HepG2 (cell line): ENCODE data around the gene POMT1. TPM values are rescaled to one million over a fixed set of nuclear protein-coding genes. Genes with fewer than 3 reads are reported as not detected.

Experiments
- ATF7 ChIP-seq, 2 experiments: fragments of 450-650 bp in 1 of 2; sonication (generic) in 1 of 2; formaldehyde crosslinking in 1 of 2; IDR thresholded peaks; 2 replicates each; pipeline versions ENCODE4 v1.4.0 to v1.6.1; 2016 to 2020; ENCODE audit warnings: antibody characterized with exemption in 1 of 2, mild to moderate bottlenecking in 1 of 2, missing genetic modification reagents in 1 of 2
- CBX1 ChIP-seq: IDR thresholded peaks from one replicate; pipeline ENCODE4 v1.6.1; 2016; ENCODE audit warnings: antibody characterized with exemption, low read depth
- CEBPB ChIP-seq: IDR thresholded peaks from 2 replicates; pipeline ENCODE4 v1.6.1; 2011; ENCODE audit warnings: low read depth, low read length, improper control_type of control experiment, borderline replicate concordance
- CHD2 ChIP-seq: IDR thresholded peaks from 2 replicates; pipeline ENCODE4 v1.6.1; 2011; ENCODE audit warnings: low read depth, low read length, improper control_type of control experiment
- KAT2B ChIP-seq: fragments of 150-350 bp; IDR thresholded peaks from 2 replicates; pipeline ENCODE4 v1.6.1; 2014; ENCODE audit warnings: low read depth, low read length, borderline replicate concordance
- MBNL3 ChIP-seq: fragments of 250-450 bp; sonication (Bioruptor Pico); conservative IDR thresholded peaks from 2 replicates; pipeline ENCODE4 v1.8.0; 2022; ENCODE audit warnings: mild to moderate bottlenecking, inconsistent platforms
- NFYB ChIP-seq: sonication (generic); formaldehyde crosslinking; IDR thresholded peaks from 2 replicates; pipeline ENCODE4 v1.4.0; 2020; ENCODE audit warnings: missing genetic modification reagents
- POLR2A ChIP-seq, 2 experiments: IDR thresholded peaks; 2 replicates each; pipeline ENCODE4 v1.6.1; 2011; ENCODE audit warnings: low read depth in 2 of 2, low read length in 2 of 2, mild to moderate bottlenecking in 1 of 2, moderate library complexity in 1 of 2; ENCODE audit not compliant: insufficient read depth in 1 of 2
- RXRA ChIP-seq: sonication (generic); formaldehyde crosslinking; IDR thresholded peaks from 2 replicates; pipeline ENCODE4 v1.5.1; 2020; ENCODE audit warnings: missing genetic modification reagents
- ZNF143 ChIP-seq: sonication (generic); formaldehyde crosslinking; IDR thresholded peaks from 2 replicates; pipeline ENCODE4 v1.4.0; 2020; ENCODE audit warnings: missing genetic modification reagents
- ZNF160 ChIP-seq: sonication (generic); formaldehyde crosslinking; IDR thresholded peaks from 2 replicates; pipeline ENCODE4 v1.8.0; 2022; ENCODE audit warnings: mild to moderate bottlenecking, inconsistent platforms, missing genetic modification reagents
- ZNF180 ChIP-seq: sonication (generic); formaldehyde crosslinking; IDR thresholded peaks from 2 replicates; pipeline ENCODE4 v1.4.0; 2020; ENCODE audit warnings: low read depth, missing genetic modification reagents, borderline replicate concordance
- ZNF30 ChIP-seq: sonication (generic); formaldehyde crosslinking; IDR thresholded peaks from 2 replicates; pipeline ENCODE4 v1.5.0; 2020; ENCODE audit warnings: mild to moderate bottlenecking, missing genetic modification reagents
- ZNF720 ChIP-seq: sonication (generic); formaldehyde crosslinking; IDR thresholded peaks from 2 replicates; pipeline ENCODE4 v1.4.0; 2020; ENCODE audit warnings: missing genetic modification reagents
- ZSCAN21 ChIP-seq: sonication (generic); formaldehyde crosslinking; IDR thresholded peaks from 2 replicates; pipeline ENCODE4 v1.8.0; 2022; ENCODE audit warnings: mild to moderate bottlenecking, missing genetic modification reagents, moderate library complexity, borderline replicate concordance
- polyA plus RNA-seq, 8 experiments: library from polyadenylated mRNA; depleted of rRNA in 3 of 8; stranded (reverse) in 7 of 8; unstranded in 1 of 8; fragments of >200 nt; fragmentation: Illumina TruSeq in 4 of 8; extraction: Trizol in 4 of 8; gene quantifications; 2 replicates each; pipeline versions ENCODE4 v1.2.1 to v1.2.3, GENCODE V29; 2011 to 2016; ENCODE audit warnings: low read depth in 4 of 8, missing spikeins in 1 of 8, mixed read lengths in 1 of 8; ENCODE audit not compliant: insufficient read depth in 1 of 8
- total RNA-seq, 5 experiments: library from RNA; depleted of rRNA; stranded (reverse); fragments of >200 nt; fragmentation: Illumina TruSeq; extraction: Trizol; gene quantifications; 2 replicates each; pipeline ENCODE4 v1.2.3, GENCODE V29; 2016; ENCODE audit warnings: low read depth in 1 of 5
- TF ChIP-seq, protein P1 (sequence below): sonication (generic); formaldehyde crosslinking; IDR thresholded peaks from 2 replicates; pipeline ENCODE4 v1.5.0; 2020; ENCODE audit warnings: missing genetic modification reagents
- TF ChIP-seq, protein P2 (sequence below): sonication (generic); formaldehyde crosslinking; IDR thresholded peaks from 2 replicates; pipeline ENCODE4 v1.8.0; 2022; ENCODE audit warnings: mild to moderate bottlenecking, missing genetic modification reagents; ENCODE audit not compliant: insufficient replicate concordance
- TF ChIP-seq, protein P3 (sequence below): IDR thresholded peaks from 2 replicates; pipeline ENCODE4 v1.6.1; 2016; ENCODE audit warnings: low read depth
- TF ChIP-seq, protein P4 (sequence below): sonication (generic); formaldehyde crosslinking; IDR thresholded peaks from 2 replicates; pipeline ENCODE4 v1.9.0; 2021; ENCODE audit warnings: missing genetic modification reagents, borderline replicate concordance
- TF ChIP-seq, protein P5 (sequence below), 2 experiments: sonication (generic) in 1 of 2; formaldehyde crosslinking in 1 of 2; IDR thresholded peaks; 2 replicates each; pipeline versions ENCODE4 v1.5.1 to v1.6.1; 2011 to 2020; ENCODE audit warnings: borderline replicate concordance in 1 of 2, low read depth in 1 of 2, low read length in 1 of 2, mild to moderate bottlenecking in 1 of 2, missing genetic modification reagents in 1 of 2, moderate library complexity in 1 of 2

The POMT1 gene
- total and polyA plus RNA-seq, 2 of the 13 experiments (the other 11 are each of a cell fraction or from before 2014, with no cell fraction given) = 21.6 to 22.7 TPM

DNA sequence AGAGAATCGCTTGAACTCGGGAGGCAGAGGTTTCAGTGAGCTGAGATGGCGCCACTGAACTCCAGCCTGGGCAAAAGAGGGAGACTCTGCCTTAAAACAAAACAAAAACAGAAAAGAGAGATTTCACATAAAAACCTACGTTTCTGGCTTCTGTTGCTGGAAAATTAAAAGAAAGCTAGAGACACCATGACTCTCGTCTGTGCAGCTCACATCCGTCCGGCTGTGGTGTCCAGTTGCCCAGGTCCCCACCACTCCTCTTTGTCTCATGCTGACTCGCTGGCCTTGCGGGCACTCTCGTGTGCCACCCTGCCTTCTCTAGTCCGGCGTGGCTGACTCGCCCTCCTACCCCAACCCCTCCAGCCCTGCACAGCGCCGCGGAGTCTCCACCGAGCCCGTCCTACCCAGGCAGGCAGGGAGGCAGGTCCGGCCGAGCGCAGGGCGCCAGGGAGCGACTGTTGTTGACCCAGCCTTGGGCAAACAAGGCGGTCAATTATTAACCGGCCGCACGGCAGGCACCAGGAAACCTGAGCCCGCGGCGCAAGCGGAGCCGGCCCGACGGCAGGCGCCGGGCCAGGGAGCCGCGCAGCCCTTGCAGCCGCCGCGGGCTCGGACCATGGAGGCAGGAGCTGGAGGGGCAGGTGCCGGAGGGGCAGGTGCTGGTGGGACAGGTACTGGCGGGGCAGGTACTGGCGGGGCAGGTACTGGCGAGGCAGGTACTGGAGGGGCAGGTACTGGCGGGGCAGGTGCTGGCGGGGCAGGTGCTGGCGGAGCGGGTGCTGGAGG, 42.5 kb downstream of the POMT1 start, which contains the start of gene PRRT1B (continued):
- no peak for TF ChIP-seq ZNF180 (CRISPR knock-in tag)
- TF ChIP-seq CHD2 = no peak
- TF ChIP-seq, protein P1, sequence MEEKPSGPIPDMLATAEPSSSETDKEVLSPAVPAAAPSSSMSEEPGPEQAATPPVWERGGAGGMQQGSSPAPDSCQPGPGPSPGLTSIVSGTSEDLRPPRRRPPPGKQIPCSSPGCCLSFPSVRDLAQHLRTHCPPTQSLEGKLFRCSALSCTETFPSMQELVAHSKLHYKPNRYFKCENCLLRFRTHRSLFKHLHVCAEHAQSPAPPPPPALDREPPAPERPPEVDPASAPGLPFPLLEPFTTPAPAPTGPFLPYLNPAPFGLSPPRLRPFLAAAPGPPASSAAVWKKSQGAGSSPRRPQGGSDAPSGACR (CRISPR knock-in tag) = 0 out of 2 replicates have a peak, but pooled peaks have one; percentile 47
- no peak for TF ChIP-seq NFYB (CRISPR knock-in tag)
- TF ChIP-seq ATF7 (IDR thresholded peaks at IDR 0.05) = no peak
- TF ChIP-seq ATF7 (CRISPR knock-in tag; IDR thresholded peaks at IDR 0.05) = no peak; the same call in 1 of the 2 replicates
- TF ChIP-seq, protein P2, sequence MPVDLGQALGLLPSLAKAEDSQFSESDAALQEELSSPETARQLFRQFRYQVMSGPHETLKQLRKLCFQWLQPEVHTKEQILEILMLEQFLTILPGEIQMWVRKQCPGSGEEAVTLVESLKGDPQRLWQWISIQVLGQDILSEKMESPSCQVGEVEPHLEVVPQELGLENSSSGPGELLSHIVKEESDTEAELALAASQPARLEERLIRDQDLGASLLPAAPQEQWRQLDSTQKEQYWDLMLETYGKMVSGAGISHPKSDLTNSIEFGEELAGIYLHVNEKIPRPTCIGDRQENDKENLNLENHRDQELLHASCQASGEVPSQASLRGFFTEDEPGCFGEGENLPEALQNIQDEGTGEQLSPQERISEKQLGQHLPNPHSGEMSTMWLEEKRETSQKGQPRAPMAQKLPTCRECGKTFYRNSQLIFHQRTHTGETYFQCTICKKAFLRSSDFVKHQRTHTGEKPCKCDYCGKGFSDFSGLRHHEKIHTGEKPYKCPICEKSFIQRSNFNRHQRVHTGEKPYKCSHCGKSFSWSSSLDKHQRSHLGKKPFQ (CRISPR knock-in tag) = no peak
- TF ChIP-seq RXRA (CRISPR knock-in tag) = peak; percentile 75
- no peak for TF ChIP-seq ZNF143 (CRISPR knock-in tag)
- TF ChIP-seq, protein P3, sequence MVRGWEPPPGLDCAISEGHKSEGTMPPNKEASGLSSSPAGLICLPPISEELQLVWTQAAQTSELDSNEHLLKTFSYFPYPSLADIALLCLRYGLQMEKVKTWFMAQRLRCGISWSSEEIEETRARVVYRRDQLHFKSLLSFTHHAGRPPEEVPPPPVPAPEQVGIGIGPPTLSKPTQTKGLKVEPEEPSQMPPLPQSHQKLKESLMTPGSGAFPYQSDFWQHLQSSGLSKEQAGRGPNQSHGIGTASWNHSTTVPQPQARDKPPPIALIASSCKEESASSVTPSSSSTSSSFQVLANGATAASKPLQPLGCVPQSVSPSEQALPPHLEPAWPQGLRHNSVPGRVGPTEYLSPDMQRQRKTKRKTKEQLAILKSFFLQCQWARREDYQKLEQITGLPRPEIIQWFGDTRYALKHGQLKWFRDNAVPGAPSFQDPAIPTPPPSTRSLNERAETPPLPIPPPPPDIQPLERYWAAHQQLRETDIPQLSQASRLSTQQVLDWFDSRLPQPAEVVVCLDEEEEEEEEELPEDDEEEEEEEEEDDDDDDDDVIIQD = no peak
- no peak for TF ChIP-seq CEBPB
- TF ChIP-seq ZNF160 (CRISPR knock-in tag) = no peak
- TF ChIP-seq, protein P4, sequence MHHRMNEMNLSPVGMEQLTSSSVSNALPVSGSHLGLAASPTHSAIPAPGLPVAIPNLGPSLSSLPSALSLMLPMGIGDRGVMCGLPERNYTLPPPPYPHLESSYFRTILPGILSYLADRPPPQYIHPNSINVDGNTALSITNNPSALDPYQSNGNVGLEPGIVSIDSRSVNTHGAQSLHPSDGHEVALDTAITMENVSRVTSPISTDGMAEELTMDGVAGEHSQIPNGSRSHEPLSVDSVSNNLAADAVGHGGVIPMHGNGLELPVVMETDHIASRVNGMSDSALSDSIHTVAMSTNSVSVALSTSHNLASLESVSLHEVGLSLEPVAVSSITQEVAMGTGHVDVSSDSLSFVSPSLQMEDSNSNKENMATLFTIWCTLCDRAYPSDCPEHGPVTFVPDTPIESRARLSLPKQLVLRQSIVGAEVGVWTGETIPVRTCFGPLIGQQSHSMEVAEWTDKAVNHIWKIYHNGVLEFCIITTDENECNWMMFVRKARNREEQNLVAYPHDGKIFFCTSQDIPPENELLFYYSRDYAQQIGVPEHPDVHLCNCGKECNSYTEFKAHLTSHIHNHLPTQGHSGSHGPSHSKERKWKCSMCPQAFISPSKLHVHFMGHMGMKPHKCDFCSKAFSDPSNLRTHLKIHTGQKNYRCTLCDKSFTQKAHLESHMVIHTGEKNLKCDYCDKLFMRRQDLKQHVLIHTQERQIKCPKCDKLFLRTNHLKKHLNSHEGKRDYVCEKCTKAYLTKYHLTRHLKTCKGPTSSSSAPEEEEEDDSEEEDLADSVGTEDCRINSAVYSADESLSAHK (CRISPR knock-in tag) = no peak
- no peak for TF ChIP-seq ZNF30 (CRISPR knock-in tag)
- TF ChIP-seq, protein P5, sequence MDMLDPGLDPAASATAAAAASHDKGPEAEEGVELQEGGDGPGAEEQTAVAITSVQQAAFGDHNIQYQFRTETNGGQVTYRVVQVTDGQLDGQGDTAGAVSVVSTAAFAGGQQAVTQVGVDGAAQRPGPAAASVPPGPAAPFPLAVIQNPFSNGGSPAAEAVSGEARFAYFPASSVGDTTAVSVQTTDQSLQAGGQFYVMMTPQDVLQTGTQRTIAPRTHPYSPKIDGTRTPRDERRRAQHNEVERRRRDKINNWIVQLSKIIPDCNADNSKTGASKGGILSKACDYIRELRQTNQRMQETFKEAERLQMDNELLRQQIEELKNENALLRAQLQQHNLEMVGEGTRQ (IDR thresholded peaks at IDR 0.05; ENCODE audit: low read depth, low read length) = no peak
- TF ChIP-seq, protein P5 (CRISPR knock-in tag; IDR thresholded peaks at IDR 0.05; ENCODE audit: borderline replicate concordance) = no peak
- TF ChIP-seq POLR2A (IDR thresholded peaks at IDR 0.05; ENCODE audit: insufficient read depth in 1 of 2, low read depth in 2 of 2, low read length in 2 of 2) = no peak
- TF ChIP-seq KAT2B = no peak
- peak; percentile 28; the same call in 1 of the 2 replicates for TF ChIP-seq ZSCAN21 (CRISPR knock-in tag)
- TF ChIP-seq CBX1 = no peak
- no peak for TF ChIP-seq MBNL3 (CRISPR knock-in tag)
- no peak for TF ChIP-seq ZNF720 (CRISPR knock-in tag)
